ENCODE data around the gene BOD1L1. TPM values are rescaled to one million over a fixed set of nuclear protein-coding genes. Genes with fewer than 3 reads are reported as not detected.

The BOD1L1 gene
- total RNA-seq, result 15.5 and 15.7 TPM in 2 replicates

DNA sequence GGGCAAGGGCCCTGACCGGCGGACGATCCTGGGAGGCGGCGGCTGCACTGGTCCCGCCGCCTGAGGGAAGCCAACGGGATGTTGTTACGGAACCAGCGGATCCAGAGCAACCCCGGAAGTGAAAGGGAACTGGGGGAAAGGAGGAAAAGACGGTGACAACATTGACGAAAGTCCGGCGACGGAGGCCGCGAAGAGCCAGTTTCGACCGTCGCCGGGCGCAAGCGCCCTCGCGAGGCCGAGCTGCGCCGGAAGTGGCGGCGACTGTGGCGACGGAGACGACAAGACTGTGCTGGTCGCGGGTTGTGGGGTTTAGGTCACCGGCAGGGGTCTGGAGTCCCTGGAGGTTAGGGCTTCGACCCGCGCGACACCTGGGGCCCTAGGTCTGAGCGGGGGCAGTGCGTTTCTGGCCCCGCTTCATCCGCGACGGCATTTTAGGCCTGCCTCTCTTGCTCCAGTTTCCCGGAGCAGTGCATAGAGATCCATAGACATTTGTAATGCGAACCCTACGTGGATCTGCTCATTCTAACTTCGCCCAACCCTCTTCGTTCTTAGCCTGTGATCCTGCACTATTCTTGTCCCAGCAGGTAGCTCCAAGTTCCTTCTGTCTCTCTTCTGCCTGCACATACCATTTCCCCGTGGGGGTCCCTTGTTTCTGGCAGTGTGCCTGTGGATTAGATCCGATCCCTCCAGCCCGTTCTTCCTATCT is at the start of gene BOD1L1:
BOD1L1 (minus strand) TSS at position 120 of the 706 bp plus-strand sequence. CDS start 138 bp downstream, outside the sequence.

DNA sequence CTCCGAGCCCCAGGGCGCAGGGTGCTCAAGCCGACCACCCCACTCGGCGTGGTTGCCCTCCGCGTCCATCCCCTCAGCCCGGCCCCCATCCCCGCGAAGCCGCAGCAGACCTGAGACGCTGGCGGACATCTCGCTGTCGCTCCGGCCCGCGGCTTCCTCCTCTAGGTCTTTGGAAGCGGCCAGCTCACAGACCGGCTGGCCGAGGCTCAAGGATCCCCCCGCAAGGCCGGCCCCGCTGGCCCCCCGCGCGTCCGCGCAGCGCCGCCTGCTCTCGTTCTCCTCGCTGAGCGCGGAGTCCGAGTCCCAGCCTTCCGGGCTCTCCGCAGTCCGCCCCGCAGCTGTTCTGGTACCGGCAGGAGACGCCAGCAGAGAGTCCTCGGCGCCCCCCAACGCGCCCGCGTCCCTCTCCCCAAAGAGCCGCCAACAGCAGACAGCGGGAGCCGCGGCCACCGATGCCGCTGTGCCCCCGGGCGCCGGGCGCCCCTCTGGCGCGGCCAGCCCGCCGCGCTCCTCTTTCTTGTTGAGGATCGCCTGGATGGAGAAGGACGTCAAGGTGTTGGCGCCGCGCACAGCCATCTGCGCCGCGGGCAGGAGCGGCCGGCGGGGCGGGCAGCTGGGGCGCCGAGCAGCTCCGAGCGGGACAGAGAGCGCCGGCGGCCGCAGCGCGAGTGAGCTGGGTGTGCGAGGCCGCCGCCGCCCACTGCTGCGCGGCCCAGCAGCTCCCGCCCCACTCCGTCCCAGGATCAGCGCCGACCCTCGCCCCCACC is 83.5 kb downstream of the BOD1L1 start, which contains the start of gene NKX3-2:
NKX3-2 (minus strand) TSS at position 670 of the 767 bp plus-strand sequence; CDS start at position 576, 94 bp downstream.

Other genes with a start within 250 kb of the BOD1L1 start
- 15.7 and 24.4 TPM in 2 replicates for gene RAB28, start 143.4 kb downstream of the BOD1L1 start, total RNA-seq
- not detected in 2 replicates for gene NKX3-2, start 83.2 kb downstream of the BOD1L1 start, total RNA-seq